ENCODE results near the gene HEYL. TPM values are rescaled to one million over a fixed set of nuclear protein-coding genes. Genes with fewer than 3 reads are reported as not detected.

Gene HEYL
- total and polyA plus RNA-seq, 2 of the 8 experiments (the other 6 are each of a cell fraction or from before 2014, with no cell fraction given): 1.8 to 3.1 TPM

GRCh38 chr1:39675220-39675619, 35.8 kb upstream of the HEYL start (continued):
- TF ChIP-seq CTBP2 (IDR thresholded peaks at IDR 0.05; ENCODE audit: borderline replicate concordance, insufficient read depth, insufficient read length, low read length) (no peak), SP1 (IDR thresholded peaks at IDR 0.05; ENCODE audit: low read depth, low read length) (no peak), TBP (IDR thresholded peaks at IDR 0.05; ENCODE audit: low read depth, low read length) (no peak), CHD1 (IDR thresholded peaks at IDR 0.05; ENCODE audit: low read depth, low read length) (no peak), POLR2A (IDR thresholded peaks at IDR 0.05; ENCODE audit: control extremely low read depth in 1 of 2, low read depth in 2 of 2, low read length in 2 of 2) (no peak), MAFK (IDR thresholded peaks at IDR 0.05; ENCODE audit: low read depth, low read length) (no peak)
